Osteocyte (in vitro differentiated cells): ENCODE results near the gene MYL3. TPM values are rescaled to one million over a fixed set of nuclear protein-coding genes. Genes with fewer than 3 reads are reported as not detected.
"Not testable (repeated sequence)": the region's sequence is repeated elsewhere in the genome, so short reads cannot be mapped to it uniquely, and the experiment has no call there.

Source experiments
- DNase-seq: peaks from one replicate; pipeline ENCODE4 v3.0.0; 2021; ENCODE audit warnings: mixed read lengths; ENCODE audit not compliant: unreplicated experiment; ENCODE audit errors: extremely low spot score
- H3K27ac Mint-ChIP-seq: one replicate; pipeline ENCODE4 v1.8.0; 2021; ENCODE audit warnings: mild to moderate bottlenecking, mixed read lengths; ENCODE audit not compliant: unreplicated experiment
- H3K27me3 Mint-ChIP-seq: one replicate; pipeline ENCODE4 v1.8.0; 2021; ENCODE audit warnings: mixed read lengths; ENCODE audit not compliant: unreplicated experiment
- H3K36me3 Mint-ChIP-seq: one replicate; pipeline ENCODE4 v1.8.0; 2021; ENCODE audit warnings: mixed read lengths; ENCODE audit not compliant: unreplicated experiment
- H3K4me1 Mint-ChIP-seq: one replicate; pipeline ENCODE4 v1.8.0; 2021; ENCODE audit warnings: mixed read lengths; ENCODE audit not compliant: unreplicated experiment
- H3K4me3 Mint-ChIP-seq: one replicate; pipeline ENCODE4 v1.8.0; 2021; ENCODE audit warnings: mild to moderate bottlenecking, moderate library complexity, mixed read lengths; ENCODE audit not compliant: unreplicated experiment
- H3K9me3 Mint-ChIP-seq: one replicate; pipeline ENCODE4 v1.8.0; 2021; ENCODE audit warnings: mixed read lengths; ENCODE audit not compliant: unreplicated experiment
- total RNA-seq: library from RNA; stranded (reverse); gene quantifications from 2 replicates; pipeline ENCODE4 v1.2.1, GENCODE V29; 2021
- TF ChIP-seq, protein P1 (sequence below): fragments of 200-600 bp; sonication (generic); IDR thresholded peaks from 2 replicates; pipeline ENCODE4 v1.5.0; 2021; ENCODE audit warnings: antibody characterized with exemption, mild to moderate bottlenecking, moderate library complexity

The MYL3 gene
- total RNA-seq, 1 donor from 2014 or later = 1.6 TPM

DNA sequence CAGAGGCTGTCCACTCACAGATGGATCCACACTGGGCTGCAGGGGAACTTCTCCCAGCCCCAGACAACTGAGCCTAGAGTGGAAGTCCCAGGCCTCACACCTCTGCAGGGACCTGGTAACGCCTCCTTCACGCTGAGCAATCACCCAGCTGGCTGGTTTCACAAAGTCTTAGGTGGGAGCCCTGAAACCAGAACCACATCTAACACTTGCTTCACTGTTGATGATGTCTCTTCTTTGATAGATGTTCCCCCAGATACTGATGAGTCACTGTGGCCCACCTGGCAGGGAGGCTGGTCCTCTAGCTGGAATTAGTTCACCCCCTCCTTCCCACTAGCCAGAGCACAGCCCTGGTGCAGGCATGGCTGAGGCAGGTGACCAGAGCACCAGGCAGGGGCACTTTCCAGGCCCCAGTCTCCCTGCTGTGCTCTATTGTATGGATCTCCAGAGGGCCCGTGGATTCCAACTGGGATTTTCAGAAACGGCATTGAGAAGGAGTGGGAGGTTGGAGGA is 33.5 kb downstream of the MYL3 start:
- peaks cover 53% of the 10 kb centered on the region for H3K27me3 Mint-ChIP-seq
- no peaks in the 10 kb centered on the region for H3K4me1 Mint-ChIP-seq
- H3K36me3 Mint-ChIP-seq = no peaks in the 10 kb centered on the region
- H3K9me3 Mint-ChIP-seq = no peaks in the 10 kb centered on the region
- DNase-seq = no peak
- no peak overlapping the region for H3K4me3 Mint-ChIP-seq
- TF ChIP-seq, protein P1, sequence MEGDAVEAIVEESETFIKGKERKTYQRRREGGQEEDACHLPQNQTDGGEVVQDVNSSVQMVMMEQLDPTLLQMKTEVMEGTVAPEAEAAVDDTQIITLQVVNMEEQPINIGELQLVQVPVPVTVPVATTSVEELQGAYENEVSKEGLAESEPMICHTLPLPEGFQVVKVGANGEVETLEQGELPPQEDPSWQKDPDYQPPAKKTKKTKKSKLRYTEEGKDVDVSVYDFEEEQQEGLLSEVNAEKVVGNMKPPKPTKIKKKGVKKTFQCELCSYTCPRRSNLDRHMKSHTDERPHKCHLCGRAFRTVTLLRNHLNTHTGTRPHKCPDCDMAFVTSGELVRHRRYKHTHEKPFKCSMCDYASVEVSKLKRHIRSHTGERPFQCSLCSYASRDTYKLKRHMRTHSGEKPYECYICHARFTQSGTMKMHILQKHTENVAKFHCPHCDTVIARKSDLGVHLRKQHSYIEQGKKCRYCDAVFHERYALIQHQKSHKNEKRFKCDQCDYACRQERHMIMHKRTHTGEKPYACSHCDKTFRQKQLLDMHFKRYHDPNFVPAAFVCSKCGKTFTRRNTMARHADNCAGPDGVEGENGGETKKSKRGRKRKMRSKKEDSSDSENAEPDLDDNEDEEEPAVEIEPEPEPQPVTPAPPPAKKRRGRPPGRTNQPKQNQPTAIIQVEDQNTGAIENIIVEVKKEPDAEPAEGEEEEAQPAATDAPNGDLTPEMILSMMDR = no peak
- no peak overlapping the region for H3K27ac Mint-ChIP-seq

DNA sequence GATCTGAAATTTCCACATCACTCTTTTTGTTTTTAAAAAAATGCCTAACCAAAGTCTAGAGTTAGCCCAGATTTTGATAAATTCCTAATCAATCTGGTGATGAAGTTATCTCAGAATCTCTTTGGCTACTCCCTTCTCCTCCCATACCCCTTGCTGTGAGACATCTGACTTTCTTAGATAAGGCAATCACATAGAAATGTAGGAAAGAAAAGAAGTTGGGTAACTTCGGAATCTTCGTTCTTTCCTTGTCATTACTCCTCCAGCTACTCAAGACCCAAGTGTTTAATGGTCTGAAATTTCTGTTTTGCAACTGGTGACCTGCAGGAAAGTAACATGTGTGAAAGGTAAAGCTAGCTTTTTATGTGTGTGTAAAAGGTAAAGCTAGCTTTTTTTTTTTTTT is 37.8 kb downstream of the MYL3 start:
- no peak for DNase-seq
- H3K27me3 Mint-ChIP-seq = peaks cover 54% of the 10 kb centered on the region
- no peaks in the 10 kb centered on the region for H3K4me1 Mint-ChIP-seq
- TF ChIP-seq, protein P1 = no peak
- no peak overlapping the region for H3K4me3 Mint-ChIP-seq
- H3K36me3 Mint-ChIP-seq = no peaks in the 10 kb centered on the region
- H3K27ac Mint-ChIP-seq = no peak overlapping the region
- H3K9me3 Mint-ChIP-seq = peaks cover 23% of the 10 kb centered on the region

DNA sequence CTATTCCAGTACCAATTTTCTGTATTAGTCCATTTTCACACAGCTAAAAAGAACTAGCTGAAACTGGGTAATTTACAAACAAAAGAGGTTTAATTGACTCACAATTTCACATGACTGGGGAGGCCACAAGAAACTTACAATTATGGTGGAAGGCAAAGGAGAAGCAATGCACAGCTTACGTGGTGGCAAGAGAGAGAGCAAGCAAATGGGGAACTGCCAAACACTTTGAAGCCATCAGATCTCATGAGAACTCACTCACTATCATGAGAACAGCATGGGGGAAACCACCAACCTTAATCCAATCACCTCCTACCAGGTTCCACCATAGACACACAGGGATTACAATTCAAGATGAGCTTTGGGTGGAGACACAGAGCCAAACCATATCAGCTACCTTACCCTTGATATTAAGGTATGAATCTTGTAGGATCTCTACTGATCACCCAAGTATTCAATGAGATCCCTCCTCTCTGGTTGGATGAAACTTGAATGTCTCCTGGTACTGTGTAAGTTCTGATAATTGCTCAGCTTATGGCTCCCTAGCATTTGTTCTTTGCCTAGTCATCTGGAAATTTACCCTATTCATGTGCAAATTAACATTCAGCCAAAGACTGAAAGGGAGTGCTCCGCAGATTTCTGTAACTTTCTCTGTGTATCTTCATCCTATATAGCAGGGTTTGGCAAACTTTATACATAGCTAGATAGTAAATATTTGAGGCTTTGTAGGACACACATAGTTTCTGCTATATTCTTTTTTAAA is 38.9 kb downstream of the MYL3 start:
- Mint-ChIP-seq H3K4me1 (no peaks in the 10 kb centered on the region), H3K9me3 (peaks cover 23% of the 10 kb centered on the region), H3K27me3 (peaks cover 53% of the 10 kb centered on the region), H3K4me3 (no peak overlapping the region), H3K36me3 (no peaks in the 10 kb centered on the region), H3K27ac (no peak overlapping the region)
- DNase-seq = no peak
- TF ChIP-seq, protein P1 = no peak

DNA sequence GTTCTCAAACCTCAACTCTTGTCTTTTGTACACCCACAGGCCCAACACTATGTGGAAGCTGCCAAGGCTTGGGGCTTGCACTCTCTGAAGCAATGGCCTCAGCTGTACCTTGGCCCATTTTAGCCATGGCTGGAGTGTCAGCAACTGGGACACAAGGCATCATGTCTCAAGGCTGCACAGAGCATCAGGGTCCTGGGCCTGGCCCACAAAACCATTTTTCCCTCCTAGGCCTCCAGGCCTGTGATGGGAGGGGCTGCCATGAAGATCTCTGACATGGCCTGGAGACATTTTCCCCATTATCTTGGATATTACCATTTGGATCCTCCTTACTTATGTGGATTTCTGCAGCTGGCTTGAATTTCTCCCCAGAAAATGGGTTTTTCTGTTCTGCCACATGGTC is 39.9 kb downstream of the MYL3 start:
- not testable (repeated sequence) for H3K4me3 Mint-ChIP-seq, DNase-seq, H3K27ac Mint-ChIP-seq, H3K36me3 Mint-ChIP-seq, H3K4me1 Mint-ChIP-seq
- H3K27me3 Mint-ChIP-seq = peaks cover 55% of the 10 kb centered on the region
- peaks cover 23% of the 10 kb centered on the region for H3K9me3 Mint-ChIP-seq

DNA sequence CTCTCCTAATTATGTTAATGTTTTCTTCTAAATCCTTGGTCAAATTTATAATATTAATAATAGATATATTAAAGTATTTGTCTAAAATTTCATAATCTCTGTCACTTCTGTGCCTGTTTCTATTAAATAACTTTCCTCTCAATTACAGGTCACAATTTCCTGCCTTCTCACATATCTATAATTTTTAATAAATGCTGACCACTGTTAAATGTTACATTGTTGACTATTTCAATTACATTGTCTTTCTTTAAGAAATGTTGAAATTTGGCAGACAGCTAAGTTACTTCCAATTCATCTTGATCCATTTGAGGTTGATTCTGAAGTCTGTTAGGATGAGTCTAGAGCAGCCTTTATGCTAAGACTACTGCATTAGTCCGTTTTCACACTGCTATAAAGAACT is 41.7 kb downstream of the MYL3 start:
- Mint-ChIP-seq H3K4me3 (no peak overlapping the region), H3K27me3 (peaks cover 51% of the 10 kb centered on the region), H3K9me3 (peaks cover 23% of the 10 kb centered on the region), H3K4me1 (no peaks in the 10 kb centered on the region), H3K27ac (no peak overlapping the region), H3K36me3 (no peaks in the 10 kb centered on the region)
- no peak for DNase-seq
- TF ChIP-seq, protein P1 = no peak
